Endodermal cell (in vitro differentiated cells): ENCODE data around the gene SCFD2. TPM values are rescaled to one million over a fixed set of nuclear protein-coding genes. Genes with fewer than 3 reads are reported as not detected.

Experiments used
- DNase-seq: peaks from one replicate; pipeline ENCODE4 v3.0.0-alpha.2; 2017
- H3K27ac ChIP-seq: 2 replicates; pipeline ENCODE4 v1.5.1; 2013; ENCODE audit warnings: mild to moderate bottlenecking, low read depth, low read length, moderate library complexity
- H3K27me3 ChIP-seq: 2 replicates; pipeline ENCODE4 v1.6.1; 2013; ENCODE audit warnings: mild to moderate bottlenecking, low read length, moderate library complexity; ENCODE audit not compliant: insufficient read depth, control insufficient read depth, poor library complexity, severe bottlenecking
- H3K36me3 ChIP-seq: 2 replicates; pipeline ENCODE4 v1.7.0; 2013; ENCODE audit warnings: mild to moderate bottlenecking, low read length, moderate library complexity; ENCODE audit not compliant: control insufficient read depth, insufficient read depth
- H3K4me1 ChIP-seq: one replicate; pipeline ENCODE4 v1.7.0; 2013; ENCODE audit warnings: low read length; ENCODE audit not compliant: control insufficient read depth, insufficient read depth
- H3K4me3 ChIP-seq: 2 replicates; pipeline ENCODE4 v1.5.1; 2013; ENCODE audit warnings: mild to moderate bottlenecking, low read length, moderate library complexity
- H3K9ac ChIP-seq: 2 replicates; pipeline ENCODE4 v1.6.1; 2013; ENCODE audit warnings: mild to moderate bottlenecking, low read length, moderate library complexity; ENCODE audit not compliant: poor library complexity, severe bottlenecking; ENCODE audit errors: extremely low read depth
- H3K9me3 ChIP-seq: 2 replicates; pipeline ENCODE4 v1.6.1; 2013; ENCODE audit warnings: mild to moderate bottlenecking, low read length, moderate library complexity; ENCODE audit not compliant: control insufficient read depth
- H3K27ac Mint-ChIP-seq: 2 replicates; pipeline ENCODE4 v1.8.0; 2020; ENCODE audit warnings: mixed read lengths
- H3K27me3 Mint-ChIP-seq: 2 replicates; pipeline ENCODE4 v1.8.0; 2021; ENCODE audit warnings: mild to moderate bottlenecking, mixed read lengths; ENCODE audit not compliant: insufficient read depth
- H3K36me3 Mint-ChIP-seq: 2 replicates; pipeline ENCODE4 v1.8.0; 2020; ENCODE audit warnings: low read depth, mixed read lengths
- H3K4me1 Mint-ChIP-seq: 2 replicates; pipeline ENCODE4 v1.8.0; 2020; ENCODE audit warnings: mixed read lengths
- H3K4me3 Mint-ChIP-seq: 2 replicates; pipeline ENCODE4 v1.8.0; 2020; ENCODE audit warnings: mild to moderate bottlenecking, moderate library complexity, mixed read lengths
- H3K9me3 Mint-ChIP-seq: 2 replicates; pipeline ENCODE4 v1.8.0; 2020; ENCODE audit warnings: mild to moderate bottlenecking, mixed read lengths
- CTCF ChIP-seq: fragments of 200-600 bp; sonication (generic); conservative IDR thresholded peaks from 2 replicates; pipeline ENCODE4 v1.5.0; 2021; ENCODE audit warnings: antibody characterized with exemption, mild to moderate bottlenecking
- WGBS, 2 experiments: methylation state at CpG; one replicate each; pipeline versions ENCODE4 v1.1.5 to v1.1.7; 2013; ENCODE audit warnings: missing lambda C conversion rate in 2 of 2, mixed read lengths in 1 of 2; ENCODE audit not compliant: insufficient coverage in 1 of 2, insufficient read length in 1 of 2; 5-methylcytosine and 5-hydroxymethylcytosine counted together
- total RNA-seq, 2 donors: library from RNA; stranded (reverse); fragmentation: NEBNext Ultra II Directional in 1 of 2; extraction: Animal tissue kit (Norgen Biotek cat#: 25700) in 1 of 2; gene quantifications; 2 replicates in 1 of 2; 3 replicates in 1 of 2; pipeline ENCODE4 v1.2.1, GENCODE V29; 2021

SCFD2 gene
- total RNA-seq, 2 donors from 2014 or later: 5.7 to 6.5 TPM

DNA sequence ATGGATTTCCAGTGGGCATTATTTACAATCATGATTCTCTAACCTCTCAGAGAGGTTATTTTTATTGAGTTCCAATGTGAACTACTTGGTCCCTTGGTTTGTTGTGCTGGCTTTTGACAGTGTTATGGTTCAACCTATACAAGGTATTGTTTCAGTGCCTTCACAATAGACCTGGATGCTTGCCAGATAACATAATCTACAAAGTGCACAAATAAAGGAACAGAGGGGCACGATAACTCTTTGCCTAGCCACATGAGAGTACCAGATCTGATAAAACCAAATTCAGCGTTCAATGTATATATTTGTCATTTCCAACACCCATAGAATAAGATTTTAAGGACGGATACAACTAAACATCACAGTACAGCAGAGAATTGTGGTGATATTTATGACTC, 382.9 kb downstream of the SCFD2 start:
- H3K4me1 Mint-ChIP-seq: peaks cover under 1% of the 10 kb centered on the region
- Histone ChIP-seq H3K27me3 (no peaks in the 10 kb centered on the region), H3K9me3 (no peaks in the 10 kb centered on the region), H3K9ac (no peak overlapping the region), H3K27ac (no peak overlapping the region), H3K4me3 (no peak overlapping the region), H3K4me1 (no peaks in the 10 kb centered on the region), H3K36me3 (no peaks in the 10 kb centered on the region)
- no peak for DNase-seq
- no peak overlapping the region for H3K4me3 Mint-ChIP-seq
- TF ChIP-seq CTCF: peak; percentile 27
- H3K27me3 Mint-ChIP-seq: no peaks in the 10 kb centered on the region
- WGBS, 2 experiments: 72% methylated on average over 3 of the region's 3 CpGs; no CpG with 5 or more reads in 1 of the 2 experiments
- no peak overlapping the region for H3K27ac Mint-ChIP-seq
- H3K9me3 Mint-ChIP-seq: no peaks in the 10 kb centered on the region
- H3K36me3 Mint-ChIP-seq: no peaks in the 10 kb centered on the region

DNA sequence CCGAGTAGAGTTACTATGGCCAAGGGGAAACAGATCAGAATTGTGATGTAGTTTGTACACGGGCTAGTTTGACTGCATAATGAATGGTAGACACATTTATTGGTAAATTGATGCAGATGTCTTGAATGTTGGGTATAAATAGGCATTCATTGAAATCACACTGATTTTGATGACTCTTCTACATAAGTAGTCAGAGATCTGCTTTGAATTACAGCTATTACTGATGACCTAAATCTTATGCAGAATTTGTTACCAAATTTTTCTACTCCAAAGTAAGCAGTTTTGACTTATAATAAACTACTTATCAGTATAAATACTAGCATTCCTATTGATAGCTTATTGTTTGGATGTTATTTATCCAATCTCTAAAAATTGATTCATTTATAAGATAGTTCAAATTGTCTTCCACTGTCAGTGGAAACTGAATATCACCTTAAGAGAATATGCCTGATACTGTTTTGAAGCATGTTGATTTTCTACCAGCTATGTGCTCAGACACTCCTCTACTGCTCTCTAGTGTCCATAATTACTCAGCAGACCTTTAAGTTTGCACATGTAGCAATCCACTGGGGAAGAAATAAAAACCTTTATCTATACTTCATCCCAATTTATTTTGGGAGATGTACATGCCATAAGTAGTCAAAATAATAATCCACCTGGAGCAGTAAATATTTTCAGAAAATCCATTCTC, 383.5 kb downstream of the SCFD2 start:
- Mint-ChIP-seq H3K27me3 (no peaks in the 10 kb centered on the region), H3K27ac (no peak overlapping the region), H3K36me3 (no peaks in the 10 kb centered on the region), H3K4me1 (peaks cover 2% of the 10 kb centered on the region), H3K9me3 (no peaks in the 10 kb centered on the region), H3K4me3 (no peak overlapping the region)
- no peak for DNase-seq
- Histone ChIP-seq H3K36me3 (no peaks in the 10 kb centered on the region), H3K4me1 (no peaks in the 10 kb centered on the region), H3K27me3 (no peaks in the 10 kb centered on the region), H3K4me3 (no peak overlapping the region), H3K9me3 (no peaks in the 10 kb centered on the region), H3K9ac (no peak overlapping the region), H3K27ac (no peak overlapping the region)
- TF ChIP-seq CTCF: peak; percentile 95
- WGBS, 2 experiments: 78% methylated on average over 2 of the region's 2 CpGs; no CpG with 5 or more reads in 1 of the 2 experiments

DNA sequence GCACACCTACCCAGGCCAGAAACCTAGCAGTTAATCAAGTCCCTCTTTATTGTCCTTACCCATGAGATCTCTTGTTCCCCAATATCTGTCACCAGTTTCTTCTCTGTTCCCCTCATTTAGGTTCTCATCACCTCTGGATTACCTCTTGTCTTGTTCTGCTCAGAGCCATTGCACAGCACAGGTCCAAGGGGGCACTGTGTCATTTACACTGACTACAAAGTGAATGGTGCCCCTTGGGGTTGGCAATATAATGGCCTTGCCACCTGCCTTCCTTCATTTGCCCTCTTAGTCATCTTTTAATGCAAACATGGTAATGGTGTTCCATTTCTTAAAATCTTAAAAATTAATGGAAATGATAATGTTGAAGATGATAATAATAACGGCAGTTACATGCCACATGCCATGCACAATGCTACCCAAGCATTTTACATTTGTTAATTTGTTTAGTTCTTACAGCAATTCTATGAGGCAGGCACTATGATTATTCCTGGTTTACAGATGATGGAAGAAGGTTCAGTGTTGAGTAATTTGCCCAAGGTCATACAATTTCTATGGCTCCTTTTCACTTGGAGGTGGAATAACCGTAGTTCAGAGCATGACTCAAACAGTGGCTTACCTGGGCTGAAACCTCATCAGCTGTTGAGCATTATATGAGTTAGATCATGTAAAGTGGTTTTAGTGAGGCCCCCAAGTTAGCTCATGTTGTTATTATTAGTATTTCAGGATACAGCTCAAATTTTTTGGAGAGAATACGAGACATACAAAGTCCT, 385.9 kb downstream of the SCFD2 start:
- no peak overlapping the region for H3K27ac Mint-ChIP-seq
- H3K9me3 Mint-ChIP-seq: peaks cover 3% of the 10 kb centered on the region
- H3K27me3 Mint-ChIP-seq: peaks cover 1% of the 10 kb centered on the region
- WGBS, 2 experiments: 90 to 93% methylated on average over 3 of the region's 3 CpGs
- no peak for DNase-seq
- no peak overlapping the region for H3K4me3 ChIP-seq
- H3K9me3 ChIP-seq: no peaks in the 10 kb centered on the region
- H3K9ac ChIP-seq: no peak overlapping the region
- H3K4me1 Mint-ChIP-seq: peaks cover 4% of the 10 kb centered on the region
- no peak overlapping the region for H3K4me3 Mint-ChIP-seq
- no peaks in the 10 kb centered on the region for H3K27me3 ChIP-seq
- no peaks in the 10 kb centered on the region for H3K36me3 Mint-ChIP-seq
- H3K27ac ChIP-seq: no peak overlapping the region
- no peaks in the 10 kb centered on the region for H3K4me1 ChIP-seq
- H3K36me3 ChIP-seq: no peaks in the 10 kb centered on the region
- no peak for TF ChIP-seq CTCF
